Cardiac fibroblast (primary cell): Measurements from ENCODE around the gene BRICD5.

Experiments used
- DNase-seq, 2 donors: peaks; one replicate each; pipeline versions ENCODE4 v3.0.0 to v3.0.0-alpha.2; 2010; ENCODE audit warnings: low read depth in 2 of 2
- H3K4me3 ChIP-seq, 2 donors: replicated peaks in 1 of 2; 1 replicate in 1 of 2; 2 replicates in 1 of 2; pipeline ENCODE4 v1.5.1; 2011; ENCODE audit warnings: low read depth in 2 of 2, low read length in 2 of 2, mild to moderate bottlenecking in 2 of 2, moderate library complexity in 1 of 2
- TF ChIP-seq, protein P1 (sequence below): IDR thresholded peaks from one replicate; pipeline ENCODE4 v1.5.1; 2011; ENCODE audit warnings: low read depth, mild to moderate bottlenecking, low read length, inconsistent platforms

The BRICD5 gene

DNA sequence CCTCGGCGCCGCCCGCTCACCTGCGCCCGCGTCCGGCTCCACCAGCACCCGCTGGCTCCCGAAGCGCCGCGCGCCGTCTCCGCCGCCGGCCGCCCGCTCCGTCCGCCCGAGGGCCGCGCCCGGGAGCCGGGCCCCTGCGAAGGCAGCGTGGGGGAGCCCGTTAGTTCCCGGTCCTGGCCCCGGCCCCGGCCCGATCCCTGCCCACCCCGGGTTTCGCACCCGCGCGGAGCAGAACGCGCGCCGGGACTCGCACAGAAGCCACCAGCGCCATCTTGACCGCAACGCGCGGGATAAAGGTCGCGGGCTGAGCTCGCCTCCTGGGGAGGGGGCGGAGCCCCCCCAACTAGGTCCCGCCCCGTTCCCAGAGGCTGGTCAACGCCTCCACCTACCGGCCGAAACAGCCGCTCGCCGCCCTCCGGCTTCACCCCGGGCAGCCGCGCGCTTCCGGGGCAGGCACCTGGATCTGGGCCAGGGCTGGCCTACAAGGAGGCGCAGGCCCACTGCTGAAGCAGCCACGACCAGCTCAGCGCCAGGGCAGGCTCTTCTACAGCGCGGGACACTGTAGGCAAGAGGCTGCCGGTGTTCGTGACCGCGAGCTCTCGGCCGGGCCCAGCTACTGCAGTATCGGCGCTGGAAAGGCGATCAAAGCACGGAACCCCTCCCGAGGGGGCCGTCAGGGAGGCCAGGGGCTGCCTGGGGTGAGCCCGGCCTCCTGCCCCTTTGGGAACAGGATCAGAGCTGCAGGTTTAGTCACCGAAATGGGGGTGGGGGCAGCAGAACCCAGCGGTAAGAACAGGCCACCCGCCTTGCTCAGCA lies 40.8 kb upstream of the BRICD5 start, which contains the start of gene ECI1:
Gene ECI1 (minus strand): TSS at position 292 of the 816 bp plus-strand sequence. CDS start 21 bp downstream, at position 271.
- DNase-seq = peak; percentile 96 to 98
- peak within 1 kb of the TSS; percentile 53 to 66 for H3K4me3 ChIP-seq
- TF ChIP-seq, protein P1, sequence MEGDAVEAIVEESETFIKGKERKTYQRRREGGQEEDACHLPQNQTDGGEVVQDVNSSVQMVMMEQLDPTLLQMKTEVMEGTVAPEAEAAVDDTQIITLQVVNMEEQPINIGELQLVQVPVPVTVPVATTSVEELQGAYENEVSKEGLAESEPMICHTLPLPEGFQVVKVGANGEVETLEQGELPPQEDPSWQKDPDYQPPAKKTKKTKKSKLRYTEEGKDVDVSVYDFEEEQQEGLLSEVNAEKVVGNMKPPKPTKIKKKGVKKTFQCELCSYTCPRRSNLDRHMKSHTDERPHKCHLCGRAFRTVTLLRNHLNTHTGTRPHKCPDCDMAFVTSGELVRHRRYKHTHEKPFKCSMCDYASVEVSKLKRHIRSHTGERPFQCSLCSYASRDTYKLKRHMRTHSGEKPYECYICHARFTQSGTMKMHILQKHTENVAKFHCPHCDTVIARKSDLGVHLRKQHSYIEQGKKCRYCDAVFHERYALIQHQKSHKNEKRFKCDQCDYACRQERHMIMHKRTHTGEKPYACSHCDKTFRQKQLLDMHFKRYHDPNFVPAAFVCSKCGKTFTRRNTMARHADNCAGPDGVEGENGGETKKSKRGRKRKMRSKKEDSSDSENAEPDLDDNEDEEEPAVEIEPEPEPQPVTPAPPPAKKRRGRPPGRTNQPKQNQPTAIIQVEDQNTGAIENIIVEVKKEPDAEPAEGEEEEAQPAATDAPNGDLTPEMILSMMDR = peak; percentile 52

DNA sequence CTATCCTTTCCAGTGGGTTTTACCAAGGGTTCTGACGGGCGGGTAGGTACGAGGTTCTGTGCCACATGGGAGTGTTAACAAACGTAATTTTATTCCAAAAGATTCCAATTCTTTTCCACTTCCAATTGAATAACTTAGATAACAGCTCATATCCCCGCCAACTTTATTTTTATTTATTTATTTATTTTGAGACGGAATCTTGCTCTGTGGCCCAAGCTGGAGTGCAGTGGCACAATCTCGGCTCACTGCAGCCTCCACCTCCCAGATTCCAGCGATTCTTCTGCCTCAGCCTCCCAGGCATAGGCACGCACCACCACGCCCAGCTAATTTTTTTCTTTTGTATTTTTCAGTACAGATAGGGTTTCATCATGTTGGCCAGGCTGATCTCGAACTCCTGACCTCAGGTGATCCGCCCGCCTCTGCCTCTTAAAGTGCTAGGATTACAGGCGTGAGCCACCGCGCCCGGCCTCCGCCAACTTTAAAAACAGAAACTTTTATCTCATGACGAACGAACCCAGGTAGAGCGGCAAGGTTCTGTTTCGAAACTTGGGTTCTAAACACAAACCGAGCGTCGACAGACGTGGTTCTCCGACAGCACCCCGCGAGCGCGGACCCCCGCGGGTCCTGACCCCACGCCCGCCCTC lies 40.1 kb upstream of the BRICD5 start:
- peak; percentile 20 to 49 for DNase-seq
- TF ChIP-seq, protein P1 = no peak
- H3K4me3 ChIP-seq = peak overlapping the region; percentile 53 to 66

DNA sequence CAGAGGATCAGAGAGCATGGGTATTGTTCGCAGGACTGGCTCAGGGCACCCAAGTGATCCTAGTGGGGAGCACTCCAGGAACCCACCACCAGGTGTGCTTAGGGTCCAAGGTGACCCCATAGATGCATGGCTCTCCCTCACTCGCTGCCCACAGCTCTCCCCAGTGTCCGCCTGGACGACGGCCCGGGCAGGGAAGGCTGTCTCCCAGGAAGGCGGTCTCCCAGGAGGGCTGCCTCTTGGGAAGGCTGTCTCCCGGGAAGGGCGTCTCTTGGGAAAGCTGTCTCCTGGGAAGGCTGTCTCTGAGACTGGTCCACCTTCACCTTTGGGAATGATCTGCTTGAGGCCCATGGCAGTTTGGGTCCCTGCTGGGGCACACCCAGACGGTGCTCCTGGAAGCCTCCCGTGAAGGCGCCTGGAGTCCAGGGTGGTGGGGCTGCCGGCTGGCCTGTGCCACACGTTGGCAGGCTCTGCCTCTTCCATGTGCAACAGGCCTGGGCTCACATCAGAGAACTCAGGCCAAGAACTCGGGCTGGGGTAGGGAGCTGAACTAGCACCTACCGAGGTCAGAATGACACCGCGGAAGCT lies 35.7 kb upstream of the BRICD5 start:
- TF ChIP-seq, protein P1 = no peak
- DNase-seq = no peak
- H3K4me3 ChIP-seq = no peak overlapping the region

DNA sequence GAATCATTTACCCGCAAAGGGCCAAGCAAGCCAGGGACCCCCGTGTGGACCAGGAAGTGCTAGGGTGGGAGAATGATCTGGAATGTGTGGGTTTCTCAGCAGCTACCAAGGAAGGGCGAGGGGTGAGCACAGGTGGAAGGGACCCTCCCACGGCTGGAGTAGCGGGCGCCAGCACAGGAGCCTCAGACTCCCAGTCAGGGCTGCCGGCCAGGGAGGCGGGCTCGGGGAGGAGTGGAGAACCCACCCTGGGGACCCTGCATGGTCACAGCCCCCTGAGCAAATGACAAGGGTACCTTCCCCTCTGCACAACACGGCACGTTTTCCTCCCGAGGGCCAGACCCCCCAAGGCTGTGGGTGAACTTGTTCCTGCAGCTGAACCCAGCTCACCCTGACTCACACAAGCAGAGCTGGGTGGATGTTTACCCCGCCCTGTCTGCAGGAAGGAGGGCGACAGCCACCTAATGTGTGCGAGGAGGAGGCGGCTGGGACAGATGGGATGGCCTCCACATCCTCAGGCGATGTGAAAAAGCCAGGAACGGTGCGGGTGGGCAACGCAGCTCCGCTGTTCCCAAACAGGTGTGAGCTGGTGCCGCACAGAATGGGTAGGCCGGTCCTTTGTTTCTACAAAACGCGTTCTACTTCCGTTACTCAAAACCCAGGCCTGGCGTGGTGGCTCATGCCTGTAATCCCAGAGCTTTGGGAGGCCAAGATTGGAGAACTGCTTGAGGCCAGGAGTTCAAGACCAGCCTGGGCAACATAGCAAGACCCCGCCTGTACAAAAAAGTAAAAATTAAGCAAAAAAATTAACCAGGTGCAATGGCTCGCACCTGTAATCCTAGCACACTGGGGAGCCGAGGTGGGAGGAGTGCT lies 34.5 kb upstream of the BRICD5 start:
- TF ChIP-seq, protein P1 = no peak

DNA sequence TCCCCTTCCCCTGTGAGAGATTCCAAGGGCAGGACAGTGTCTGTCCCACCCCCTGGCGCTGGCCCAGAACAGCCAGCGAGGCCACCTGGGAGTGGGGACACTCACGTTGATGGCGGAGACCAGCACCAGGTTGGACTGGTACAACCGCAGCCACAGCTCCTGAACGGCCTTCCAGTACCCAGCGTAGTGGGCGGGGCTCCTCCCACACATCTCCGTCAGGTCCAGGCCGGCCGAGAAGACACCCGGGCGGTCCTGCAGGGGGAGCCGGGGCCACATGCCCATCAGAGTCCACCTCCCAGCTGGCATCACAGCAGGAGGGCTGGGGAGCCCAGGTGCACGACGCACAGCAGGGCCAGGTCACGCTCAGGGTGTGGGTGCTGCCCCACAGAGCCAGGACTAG lies 33.6 kb upstream of the BRICD5 start:
- no peak overlapping the region for H3K4me3 ChIP-seq
- TF ChIP-seq, protein P1 = no peak
- DNase-seq = no peak

More for the DNA sequence above, 34.5 kb upstream of the BRICD5 start:
- DNase-seq = no peak
- H3K4me3 ChIP-seq = no peak overlapping the region

DNA sequence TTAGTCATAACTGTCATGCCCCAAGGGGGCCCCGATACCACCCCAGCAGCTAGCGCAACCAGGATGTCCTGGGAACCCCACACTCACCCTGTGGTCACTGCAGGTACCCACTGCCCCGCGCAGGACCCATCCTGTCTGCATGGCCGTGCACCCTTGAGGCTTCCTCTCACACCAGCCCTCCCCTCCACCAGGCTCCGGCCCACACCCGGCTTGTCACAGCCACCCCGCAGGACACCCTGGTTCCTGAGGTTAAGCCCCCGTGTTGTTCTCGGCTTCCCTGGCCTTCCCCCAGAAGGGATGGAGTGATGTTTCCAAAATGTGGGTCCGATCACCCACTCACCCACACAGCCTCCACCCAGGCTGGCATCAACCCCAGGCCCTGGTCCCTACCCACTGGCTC lies 33.1 kb upstream of the BRICD5 start:
- DNase-seq = no peak
- TF ChIP-seq, protein P1 = no peak
- no peak overlapping the region for H3K4me3 ChIP-seq
